NOMO-1 treated with dmso at 0.1 percent for 144 hours (cell line): Measurements from ENCODE around the gene POTEG.
"Not testable (repeated sequence)": the region's sequence is repeated elsewhere in the genome, so short reads cannot be mapped to it uniquely, and the experiment has no call there.

ENCODE experiments used
- DNase-seq: peaks from one replicate; lab custom pipeline; 2025; ENCODE audit not compliant: unreplicated experiment; lab: John Stamatoyannopoulos, UW

POTEG gene

DNA sequence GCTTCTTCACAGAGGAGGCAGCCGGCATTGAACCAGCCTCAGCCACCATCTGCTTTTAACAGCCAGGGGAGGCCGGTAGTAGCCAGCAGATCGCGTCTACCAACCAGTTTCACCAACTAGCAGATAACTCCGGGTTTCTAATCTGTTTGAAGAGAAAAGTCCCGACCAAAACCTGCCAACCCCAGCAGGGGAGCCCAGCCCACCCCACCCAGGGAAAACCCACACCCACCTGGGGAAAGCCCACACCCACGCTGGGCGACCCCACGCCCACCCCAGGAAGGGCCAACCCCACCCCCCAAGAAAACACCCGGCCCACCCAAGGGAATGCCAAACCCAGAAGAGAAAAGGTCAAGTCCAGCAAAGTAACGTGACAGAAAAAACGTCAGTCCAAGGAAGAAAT lies at the start of gene POTEG:
Gene POTEG, minus strand, starts transcription at position 101 of the 400 bp plus-strand sequence. Its CDS starts 52 bp downstream, at position 49.
- DNase-seq = not testable (repeated sequence)

- DNase-seq = not testable (repeated sequence)
These were observed 48.0 kb upstream of the POTEG start for GRCh38 chr14:19482093-19482492.

- not testable (repeated sequence) for DNase-seq
These were observed 47.3 kb upstream of the POTEG start for GRCh38 chr14:19481421-19481820.

GRCh38 chr14:19480491-19480890 lies 46.4 kb upstream of the POTEG start:
- not testable (repeated sequence) for DNase-seq

DNA sequence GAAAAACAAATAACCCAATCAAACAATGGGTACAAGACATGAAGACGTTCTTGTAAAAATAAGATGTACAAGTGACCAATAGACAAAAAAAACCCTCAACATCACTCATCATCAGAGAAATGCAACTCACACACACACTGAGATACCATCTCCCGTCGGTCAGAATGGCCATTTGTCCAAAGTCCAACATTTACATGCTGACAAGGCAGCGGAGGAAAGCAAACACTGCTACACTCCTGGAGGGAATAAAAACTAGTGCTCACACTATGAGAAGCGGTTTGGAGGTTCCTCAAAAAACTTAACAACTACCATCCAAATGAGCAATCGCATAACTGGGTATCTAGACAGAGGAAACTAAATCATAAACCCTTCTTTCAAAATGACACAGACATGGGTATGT lies 11.6 kb upstream of the POTEG start:
- DNase-seq = not testable (repeated sequence)

DNA sequence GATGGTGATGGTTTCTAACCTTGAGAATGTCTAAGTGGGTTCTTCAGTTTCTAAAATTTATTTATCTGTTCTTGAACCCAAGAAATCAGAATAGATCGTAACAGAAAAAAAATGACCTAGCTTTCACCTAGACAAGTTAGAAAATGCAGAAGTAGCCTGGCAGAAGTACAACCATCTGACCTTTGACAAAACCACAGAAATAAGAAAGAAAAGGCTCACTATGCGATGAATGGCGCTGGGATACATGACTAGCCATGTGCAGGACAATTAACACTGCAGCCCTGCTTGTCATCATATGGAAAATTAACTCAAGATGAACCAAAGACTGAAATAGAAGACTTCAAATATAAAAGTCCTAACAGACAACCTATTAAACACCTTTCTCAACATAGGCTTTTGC lies 5.7 kb upstream of the POTEG start:
- not testable (repeated sequence) for DNase-seq

- not testable (repeated sequence) for DNase-seq
These were observed 5.1 kb upstream of the POTEG start for GRCh38 chr14:19439219-19439618.

DNA sequence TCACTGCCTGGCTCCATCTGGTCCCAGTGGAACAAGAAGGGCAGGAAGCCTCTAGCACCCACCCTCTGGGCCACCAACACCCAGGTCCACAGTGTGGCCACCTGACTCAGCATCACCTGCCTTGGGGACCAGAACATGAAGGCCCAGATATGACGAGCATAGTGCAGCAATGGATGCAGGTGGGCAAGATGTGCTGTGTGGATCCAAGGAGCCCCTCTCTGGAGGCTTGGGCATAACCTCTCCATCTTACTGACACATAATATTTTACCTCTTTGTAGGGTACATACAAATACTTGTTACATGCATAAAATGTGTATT lies 2.9 kb upstream of the POTEG start:
- DNase-seq = not testable (repeated sequence)

- not testable (repeated sequence) for DNase-seq
These were observed 2.4 kb upstream of the POTEG start for GRCh38 chr14:19436311-19437125.

DNA sequence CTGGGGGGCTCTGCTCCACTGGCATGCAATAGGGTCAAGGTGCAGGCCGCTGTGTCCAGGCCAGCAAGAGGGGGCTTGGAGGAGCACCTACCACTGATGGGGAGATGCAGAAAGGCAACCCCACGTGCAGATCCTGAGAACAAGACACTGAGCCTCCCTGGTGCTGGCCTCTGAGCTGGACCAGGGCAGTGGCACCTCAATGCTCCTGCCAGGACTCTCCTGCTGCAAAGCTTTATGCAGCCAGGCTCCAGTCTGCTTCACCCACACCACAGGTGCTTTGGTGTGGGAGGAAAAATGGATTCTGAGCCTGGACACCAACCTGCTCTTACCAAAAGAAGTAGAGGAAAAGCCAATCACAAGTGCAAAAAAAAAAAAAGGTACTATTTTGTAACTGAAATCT lies 1.7 kb upstream of the POTEG start:
- not testable (repeated sequence) for DNase-seq

DNA sequence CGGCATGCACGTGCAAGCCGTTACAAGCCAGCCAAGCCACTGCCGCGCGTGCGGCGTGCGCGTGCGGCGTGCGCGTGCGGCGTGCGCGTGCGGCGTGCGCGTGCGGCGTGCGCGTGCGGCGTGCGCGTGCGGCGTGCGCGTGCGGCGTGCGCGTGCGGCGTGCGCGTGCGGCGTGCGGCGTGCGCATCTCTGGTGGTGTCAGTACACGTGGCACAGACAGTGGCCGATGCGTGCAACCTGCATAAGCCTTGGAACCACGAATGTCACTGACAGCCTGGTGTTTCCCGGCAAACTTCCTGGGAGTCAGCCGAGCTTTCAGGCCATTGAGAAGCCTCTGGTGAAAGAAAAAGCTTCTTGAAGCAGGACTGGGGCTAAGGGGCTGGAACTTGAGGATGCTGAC lies 750 bp upstream of the POTEG start:
- not testable (repeated sequence) for DNase-seq

DNA sequence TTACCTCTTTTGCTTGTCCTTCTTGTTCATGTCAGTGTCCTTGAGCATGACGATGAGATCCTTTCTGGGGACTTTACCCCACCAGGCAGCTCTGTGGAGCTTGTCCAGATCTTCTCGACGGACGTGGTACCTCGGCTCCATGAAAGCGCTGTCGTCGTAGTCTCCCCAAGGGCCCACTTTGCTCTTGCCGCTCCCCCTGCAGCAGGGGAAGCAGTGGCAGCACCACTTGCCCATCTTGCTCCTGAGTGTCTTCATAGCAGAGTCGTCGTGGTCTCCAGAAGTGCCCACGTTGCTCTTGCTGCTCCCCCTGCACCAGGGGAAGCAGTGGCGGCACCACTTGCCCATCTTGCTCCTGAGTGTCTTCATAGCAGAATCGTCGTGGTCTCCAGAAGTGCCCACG lies 376 bp downstream of the POTEG start:
- not testable (repeated sequence) for DNase-seq

DNA sequence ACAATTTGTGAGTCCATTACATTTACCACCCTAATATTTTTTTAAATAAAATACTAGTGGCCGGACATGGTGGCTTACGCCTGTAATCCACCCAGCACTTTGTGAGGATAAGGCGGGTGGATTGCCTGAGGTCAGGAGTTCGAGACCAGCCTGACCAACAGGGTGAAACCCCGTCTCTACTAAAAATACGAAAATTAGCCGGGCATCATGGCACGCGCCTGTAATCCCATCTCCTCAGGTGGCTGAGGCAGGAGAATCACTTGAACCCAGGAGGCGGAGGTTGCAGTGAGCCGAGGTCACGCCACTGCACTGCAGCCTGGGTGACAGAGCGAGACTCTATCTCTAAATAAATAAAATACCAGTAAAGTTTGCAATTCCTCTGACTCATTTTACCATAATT lies 25.6 kb downstream of the POTEG start:
- DNase-seq = not testable (repeated sequence)

- not testable (repeated sequence) for DNase-seq
These were observed 32.0 kb downstream of the POTEG start for GRCh38 chr14:19402097-19402496.

DNA sequence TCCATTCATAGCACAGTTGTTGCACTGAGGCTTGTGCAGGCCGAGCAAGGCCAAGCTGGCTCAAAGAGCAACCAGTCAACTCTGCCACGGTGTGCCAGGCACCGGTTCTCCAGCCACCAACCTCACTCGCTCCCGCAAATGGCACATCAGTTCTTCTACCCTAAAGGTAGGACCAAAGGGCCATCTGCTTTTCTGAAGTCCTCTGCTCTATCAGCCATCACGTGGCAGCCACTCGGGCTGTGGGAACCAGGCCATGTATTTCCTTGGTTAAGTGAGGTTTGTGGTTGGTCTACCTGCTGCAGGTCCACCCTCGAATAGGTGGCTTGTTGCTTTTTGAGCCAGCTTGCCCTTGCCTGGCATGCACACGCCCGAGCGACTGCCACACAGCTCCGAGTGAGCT lies 39.4 kb downstream of the POTEG start:
- DNase-seq = not testable (repeated sequence)

DNA sequence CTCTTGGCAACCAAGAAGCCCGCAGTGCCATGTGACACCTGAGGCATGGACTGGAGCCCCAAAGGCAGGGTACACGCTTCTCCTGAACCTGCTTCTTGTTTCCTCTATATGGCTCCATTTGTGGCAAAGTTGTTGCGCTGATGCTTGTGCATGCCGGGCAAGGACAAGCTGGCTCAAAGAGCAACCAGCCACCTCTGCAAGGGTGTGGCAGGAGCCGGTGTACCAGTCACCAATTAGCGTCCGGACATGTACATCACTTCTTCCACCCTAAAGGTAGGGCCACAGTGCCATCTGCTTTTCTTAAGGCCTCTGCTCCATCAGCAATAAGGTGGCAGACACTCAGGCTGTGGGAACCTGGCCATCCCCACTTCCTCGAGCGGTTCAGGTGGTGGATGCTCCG lies 43.9 kb downstream of the POTEG start:
- DNase-seq = not testable (repeated sequence)

DNA sequence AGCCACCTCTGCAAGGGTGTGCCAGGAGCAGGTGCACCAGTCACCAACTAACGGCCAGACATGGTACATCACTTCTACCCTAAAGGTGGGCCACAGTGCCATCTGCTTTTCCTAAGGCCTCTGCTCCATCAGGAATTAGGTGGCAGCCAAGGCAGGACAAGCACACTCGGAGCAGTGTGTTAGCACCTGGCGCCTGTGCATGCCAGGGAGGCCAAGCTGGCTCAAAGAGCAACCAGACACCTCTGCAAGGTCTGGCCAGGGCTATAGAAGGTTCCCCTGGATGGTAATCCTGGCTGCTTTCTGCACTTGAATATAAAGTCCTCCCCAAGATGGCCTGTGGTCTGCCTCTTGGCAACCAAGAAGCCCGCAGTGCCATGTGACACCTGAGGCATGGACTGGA lies 45.4 kb downstream of the POTEG start:
- DNase-seq = not testable (repeated sequence)

- DNase-seq = not testable (repeated sequence)
These were observed 47.1 kb downstream of the POTEG start for GRCh38 chr14:19386996-19387395.

DNA sequence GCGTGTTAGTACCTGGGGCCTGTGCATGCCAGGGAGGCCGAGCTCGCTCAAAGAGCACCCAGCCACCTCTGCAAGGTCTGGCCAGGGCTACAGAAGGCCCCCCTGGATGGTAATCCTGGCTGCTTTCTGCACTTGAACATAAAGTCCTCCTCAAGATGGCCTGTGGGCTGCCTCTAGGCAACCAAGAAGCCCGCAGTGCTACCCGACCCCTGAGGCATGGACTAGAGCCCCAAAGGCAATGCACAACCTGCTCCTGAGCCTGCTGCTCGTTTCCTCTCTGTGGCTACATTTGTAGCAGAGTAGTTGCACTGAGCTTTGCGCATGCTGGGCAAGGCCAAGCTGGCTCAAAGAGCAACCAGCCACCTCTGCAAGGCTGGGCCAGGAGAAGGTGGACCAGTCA lies 47.8 kb downstream of the POTEG start:
- not testable (repeated sequence) for DNase-seq

DNA sequence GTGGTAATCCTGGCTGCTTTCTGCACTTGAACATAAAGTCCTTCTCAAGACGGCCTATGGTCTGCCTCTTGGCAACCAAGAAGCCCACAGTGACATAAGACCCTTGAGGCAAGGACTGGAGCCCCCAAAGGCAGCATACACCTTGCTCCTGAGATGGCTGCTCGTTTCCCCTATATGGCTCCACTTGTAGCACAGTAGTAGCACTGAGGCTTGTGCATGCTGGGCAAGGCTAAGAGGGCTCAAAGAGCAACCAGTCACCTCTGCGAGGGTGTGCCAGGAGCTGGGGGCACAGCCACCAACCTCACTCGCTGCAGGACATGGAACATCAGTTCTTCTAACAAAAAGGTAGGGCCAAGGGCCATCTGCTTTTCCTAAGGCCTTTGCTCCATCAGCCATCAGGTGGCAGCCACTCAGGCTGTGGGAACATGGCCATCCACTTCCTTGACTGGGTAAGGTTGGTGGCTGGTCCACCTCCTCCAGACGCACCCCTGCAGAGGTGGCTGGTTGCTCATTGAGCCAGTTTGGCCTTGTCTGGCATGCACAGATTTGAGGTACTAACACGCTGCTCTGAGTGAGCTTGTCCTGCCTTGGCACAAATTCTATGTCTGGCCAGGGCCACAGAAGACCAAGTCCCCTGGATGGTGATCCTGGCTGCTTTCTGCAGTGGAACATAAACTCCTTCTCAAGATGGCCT lies 49.9 kb downstream of the POTEG start:
- not testable (repeated sequence) for DNase-seq

DNA sequence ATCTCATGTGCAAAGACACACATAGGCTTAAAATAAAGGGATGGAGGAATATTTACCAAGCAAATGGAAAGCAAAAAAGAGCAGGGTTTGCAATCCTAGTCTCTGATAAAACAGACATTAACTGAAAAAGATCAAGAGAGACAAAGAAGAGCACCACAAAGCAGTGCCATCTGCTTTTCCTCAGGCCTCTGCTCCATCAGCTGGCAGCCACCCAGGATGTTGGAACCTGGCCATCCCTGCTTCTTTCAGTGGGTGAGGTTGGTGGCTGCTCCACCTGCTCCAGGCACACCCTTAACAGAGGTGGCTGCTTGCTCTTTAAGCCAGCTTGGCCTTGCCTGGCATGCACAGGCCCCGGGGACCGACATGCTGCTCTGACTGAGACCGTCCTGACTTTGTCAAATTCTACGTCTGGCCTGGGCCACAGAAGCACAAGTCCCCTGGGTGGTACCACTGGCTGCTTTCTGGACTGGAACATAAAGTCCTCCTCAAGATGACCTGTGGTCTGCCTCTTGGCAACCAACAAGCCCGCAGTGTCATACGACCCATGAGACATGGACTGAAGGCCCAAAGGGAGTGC lies 51.0 kb downstream of the POTEG start:
- not testable (repeated sequence) for DNase-seq

DNA sequence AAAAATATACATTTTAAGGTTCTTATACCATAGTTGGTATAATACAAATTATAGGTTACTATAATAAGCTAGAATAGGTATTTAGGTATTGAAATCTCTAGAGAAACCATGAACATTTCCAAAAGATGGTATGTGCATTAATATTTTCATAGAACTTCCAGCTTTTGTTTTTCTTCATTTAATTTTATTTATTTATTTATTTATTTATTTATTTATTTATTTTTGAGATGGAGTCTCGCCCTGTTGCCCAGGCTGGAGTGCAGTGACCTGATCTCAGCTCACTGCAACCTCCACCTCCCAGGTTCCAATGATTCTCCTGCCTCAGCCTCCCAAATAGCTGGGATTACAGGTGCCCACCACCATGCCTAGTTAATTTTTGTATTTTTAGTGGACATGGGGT lies 54.0 kb downstream of the POTEG start:
- not testable (repeated sequence) for DNase-seq
